Activated T-cell treated with anti-CD3 and anti-CD28 coated beads for 4 hours (primary cell): ENCODE results near the gene SOX13.

Source experiments
- DNase-seq: peaks from one replicate; pipeline ENCODE4 v3.0.0-alpha.2; 2020

Gene SOX13

DNA sequence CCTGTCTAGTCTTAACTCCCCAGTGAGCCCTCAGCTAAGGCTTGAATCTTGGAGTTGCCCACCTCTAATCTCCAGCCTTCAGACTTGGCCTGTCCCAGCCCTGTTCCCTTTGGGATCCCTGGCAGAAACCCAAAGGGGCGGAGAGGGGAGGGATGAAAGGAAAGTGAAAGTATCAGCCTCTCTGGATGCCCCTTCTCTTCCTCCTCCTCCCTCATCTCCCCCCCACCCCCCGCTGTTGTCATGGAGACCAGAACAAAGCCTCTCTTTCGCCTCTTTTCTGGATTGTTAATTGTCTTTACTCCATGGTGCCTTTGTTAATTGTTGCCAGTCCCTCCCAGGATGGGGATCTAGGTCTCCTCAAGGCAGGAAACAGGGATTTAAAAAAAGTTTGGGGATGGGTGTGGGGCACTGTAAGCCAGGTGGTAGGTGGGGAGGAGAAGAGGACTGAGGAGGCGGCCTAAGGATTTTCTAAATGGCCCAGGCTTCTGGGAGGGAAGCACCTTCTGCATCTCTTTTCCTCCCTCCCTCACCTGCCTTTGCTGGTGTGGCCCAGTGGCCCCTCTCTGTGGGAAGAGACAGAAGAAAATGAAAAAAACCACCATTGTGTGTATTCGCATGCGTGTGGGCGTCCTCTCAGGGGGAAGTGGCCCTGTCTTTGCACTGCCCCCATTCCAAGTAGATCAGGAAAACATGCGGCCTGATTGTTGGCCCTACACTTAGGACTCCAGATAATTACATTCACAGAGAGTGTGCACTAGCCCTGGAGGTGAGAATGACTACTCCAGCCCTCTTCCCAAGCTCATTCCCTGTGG, 7.5 kb upstream of the SOX13 start:
- DNase-seq, result no peak

GRCh38 chr1:204065986-204066300, 7.0 kb upstream of the SOX13 start:
- DNase-seq, result no peak

DNA sequence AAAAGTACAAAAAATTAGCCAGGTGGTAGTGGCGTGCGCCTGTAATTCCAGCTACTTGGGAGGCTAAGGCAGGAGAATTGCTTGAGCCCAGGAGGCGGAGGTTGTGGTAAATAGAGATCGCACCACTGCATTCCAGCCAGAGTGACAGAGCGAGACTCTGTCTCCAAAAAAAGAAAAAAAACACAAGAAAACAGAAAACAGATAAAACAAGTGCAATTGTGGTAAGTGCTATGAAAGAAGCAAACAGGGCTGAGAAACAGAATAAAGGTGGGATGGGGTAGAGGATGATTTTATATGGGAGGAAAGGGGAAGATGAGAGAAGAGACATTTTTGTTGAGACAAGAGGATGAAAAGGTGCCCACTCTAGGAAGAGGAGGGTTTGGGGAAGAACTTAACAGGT, 5.0 kb upstream of the SOX13 start:
- no peak for DNase-seq

DNA sequence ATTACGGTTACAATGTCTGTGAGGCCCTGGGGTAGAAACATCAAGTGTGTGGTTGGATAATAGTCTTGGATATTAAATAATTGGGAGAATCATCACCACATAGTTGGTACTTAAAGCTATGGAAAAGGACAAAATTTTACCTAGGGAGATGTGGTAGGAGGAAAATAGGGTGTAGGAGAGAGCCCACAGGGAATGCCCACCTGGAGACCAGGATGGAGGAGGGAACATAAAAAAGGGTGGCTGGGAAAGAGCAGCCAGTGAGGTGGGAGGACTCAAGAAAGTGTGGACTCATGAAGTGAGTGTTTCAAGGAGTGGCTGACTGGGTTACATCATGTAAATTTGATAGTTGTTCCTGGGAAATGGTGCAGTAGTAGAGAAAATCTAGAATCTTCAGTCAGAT, 3.0 kb upstream of the SOX13 start:
- DNase-seq, result no peak

- DNase-seq, result no peak
These were observed 2.0 kb upstream of the SOX13 start for GRCh38 chr1:204070895-204071294.

- no peak for DNase-seq
These were observed 940 bp downstream of the SOX13 start for GRCh38 chr1:204073837-204074273.

DNA sequence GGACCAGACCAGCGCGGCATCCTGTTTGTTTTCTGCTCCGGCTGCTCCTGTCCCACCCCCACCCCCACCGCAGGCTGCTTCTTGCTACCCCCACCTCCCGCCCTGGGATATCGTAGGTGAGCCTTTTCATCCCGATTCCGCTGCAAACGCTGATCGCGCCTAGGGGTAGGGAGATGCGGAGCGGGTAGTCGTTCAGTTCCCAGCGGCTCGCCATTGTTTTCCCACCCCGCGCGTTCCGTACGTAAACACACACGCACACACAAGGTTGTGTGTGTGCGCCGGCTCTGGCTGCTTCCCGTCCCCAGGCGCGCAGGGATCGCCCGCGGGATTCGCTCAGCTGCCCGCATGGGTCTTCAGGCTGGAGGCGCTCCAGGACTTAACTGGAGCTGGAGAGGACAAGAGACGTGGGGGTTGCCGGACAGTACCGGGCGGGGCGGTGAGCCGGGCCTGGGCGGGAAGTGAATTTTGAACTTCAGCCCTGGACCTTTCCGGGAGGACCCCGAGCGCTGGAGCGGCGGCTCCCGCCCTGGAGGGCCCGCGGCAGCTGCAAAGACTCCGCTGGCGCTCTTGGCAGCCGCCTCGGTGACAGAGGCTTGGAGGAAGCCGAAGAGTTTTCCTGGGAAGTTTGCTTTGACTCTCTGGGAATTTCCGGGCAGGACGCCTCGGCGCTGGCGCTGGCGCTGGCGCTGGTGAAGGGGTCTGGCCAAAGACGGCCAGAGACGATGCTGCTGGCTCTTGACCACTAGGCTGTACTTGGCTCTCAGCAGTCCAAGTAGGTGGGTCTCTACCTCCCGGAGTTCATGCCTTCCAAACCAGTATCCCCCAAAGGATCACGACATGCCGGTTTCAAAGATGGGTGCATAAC, 1.6 kb downstream of the SOX13 start:
- DNase-seq, result no peak

DNA sequence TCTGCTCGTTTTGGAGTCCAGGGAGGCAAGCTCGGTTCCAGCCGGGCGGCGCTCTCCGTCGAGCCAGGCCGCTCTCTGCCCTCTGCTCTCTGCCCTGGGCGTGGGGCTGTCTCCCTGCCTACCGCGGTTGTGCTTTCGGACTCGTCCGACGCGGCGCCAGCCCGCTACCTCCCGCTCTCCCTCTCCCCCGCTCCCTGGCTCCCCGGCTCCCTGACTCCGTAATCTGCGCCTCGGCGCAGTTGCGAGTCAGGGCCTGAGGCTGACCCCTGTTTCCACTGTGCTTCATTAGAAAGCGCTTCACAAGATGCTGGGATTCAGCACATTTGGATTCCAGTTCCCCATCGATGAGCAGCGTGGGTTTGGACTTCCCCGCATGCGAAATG, 2.2 kb downstream of the SOX13 start:
- no peak for DNase-seq

DNA sequence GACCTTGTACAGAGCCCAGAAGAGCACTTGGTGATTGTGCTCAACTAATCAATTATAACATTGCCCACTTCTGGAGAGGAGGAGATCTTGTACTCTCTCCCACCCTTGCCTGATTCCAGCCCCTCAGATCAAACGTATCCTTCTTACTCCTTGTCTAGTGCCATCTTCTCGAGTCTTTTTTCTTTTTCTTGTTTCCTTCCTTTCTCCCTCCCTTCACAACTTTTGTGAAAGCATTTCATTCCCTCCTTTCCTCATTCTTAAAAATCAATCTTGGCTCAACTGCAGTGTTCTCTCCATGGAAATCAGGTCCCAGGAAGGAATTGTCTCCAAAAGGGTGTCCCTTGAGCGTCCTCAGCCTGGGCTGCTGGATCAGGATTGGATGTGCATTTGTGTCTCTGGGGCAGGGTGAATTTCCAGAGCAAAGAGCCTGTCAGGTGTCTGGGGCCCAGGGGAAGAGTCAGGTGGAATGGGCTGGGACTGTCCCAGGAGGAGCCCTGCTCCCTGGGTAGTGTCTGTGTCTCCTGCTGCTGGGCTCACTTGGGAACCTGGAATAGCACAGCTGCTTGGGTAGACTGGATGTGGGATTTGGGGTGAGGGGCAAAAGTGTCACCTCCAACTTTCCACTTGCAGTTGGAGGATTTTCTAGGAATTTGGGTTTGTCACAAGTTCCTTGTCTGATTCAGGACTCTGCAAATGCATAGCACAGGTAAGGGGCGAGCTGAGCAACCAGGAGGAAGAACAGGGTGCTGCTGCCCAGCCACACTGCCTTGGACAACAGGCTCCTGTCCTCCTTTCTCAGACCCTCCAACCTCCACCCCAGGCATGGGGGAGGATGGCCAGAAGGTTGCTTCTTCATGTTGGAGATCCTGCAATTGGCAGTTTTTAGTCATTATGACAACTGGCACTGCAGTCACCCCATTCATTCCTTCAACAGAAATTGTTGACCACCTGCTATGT, 3.3 kb downstream of the SOX13 start:
- no peak for DNase-seq

DNA sequence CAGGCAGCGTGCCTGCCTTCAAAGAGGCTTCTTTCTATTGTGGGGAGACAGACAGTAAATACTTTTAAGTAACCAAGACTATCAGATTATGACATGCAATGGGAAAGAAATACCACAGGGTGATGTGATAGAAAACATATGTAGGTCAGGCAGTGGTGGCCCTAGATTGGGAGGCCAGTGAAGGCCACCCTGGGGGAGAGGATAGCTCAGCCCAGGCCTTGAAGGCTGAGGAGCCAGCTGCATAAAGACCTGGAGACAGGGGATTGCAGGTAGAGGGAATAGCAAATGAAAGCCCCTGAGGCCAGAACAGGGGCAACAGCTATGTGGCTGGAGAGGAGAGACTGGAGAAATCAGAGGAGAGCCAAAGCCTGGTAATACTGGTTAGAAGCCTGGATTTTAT, 4.0 kb downstream of the SOX13 start:
- no peak for DNase-seq

DNA sequence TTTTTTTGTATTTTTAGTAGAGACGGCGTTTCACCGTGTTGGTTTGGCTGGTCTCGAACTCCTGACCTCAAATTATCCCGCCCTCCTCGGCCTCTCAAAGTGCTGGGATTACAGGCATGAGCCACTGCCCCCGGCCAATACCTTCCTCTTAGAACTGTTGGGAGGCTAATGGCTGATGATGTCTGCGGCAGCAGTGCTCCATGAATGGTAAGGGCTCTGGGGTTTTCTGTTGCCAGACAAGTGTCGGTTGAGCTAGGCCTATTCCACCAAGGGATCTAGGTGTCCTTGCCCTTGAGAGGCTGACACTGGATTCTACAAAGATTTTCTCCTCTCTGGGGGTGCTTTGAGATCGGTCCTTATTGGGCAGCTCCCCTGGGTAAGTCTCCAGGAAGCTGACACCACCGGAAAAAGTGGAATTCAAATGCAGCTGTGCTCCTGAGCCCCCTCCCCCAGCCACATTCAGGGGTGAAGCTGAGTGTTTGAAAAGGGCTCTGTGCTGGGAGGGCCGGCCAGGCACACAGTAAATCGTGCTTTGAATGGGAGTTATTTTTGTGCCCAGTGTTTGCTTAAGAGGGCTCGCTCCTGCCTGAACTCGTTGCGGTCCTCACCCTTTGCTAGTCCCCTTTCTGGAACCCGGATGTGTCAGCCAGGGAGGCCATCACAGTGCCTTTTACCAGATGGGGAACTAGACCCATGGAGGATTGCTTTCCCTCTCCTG, 5.2 kb downstream of the SOX13 start:
- no peak for DNase-seq

- DNase-seq, result no peak
These were observed 6.7 kb downstream of the SOX13 start for GRCh38 chr1:204079608-204079999.

DNA sequence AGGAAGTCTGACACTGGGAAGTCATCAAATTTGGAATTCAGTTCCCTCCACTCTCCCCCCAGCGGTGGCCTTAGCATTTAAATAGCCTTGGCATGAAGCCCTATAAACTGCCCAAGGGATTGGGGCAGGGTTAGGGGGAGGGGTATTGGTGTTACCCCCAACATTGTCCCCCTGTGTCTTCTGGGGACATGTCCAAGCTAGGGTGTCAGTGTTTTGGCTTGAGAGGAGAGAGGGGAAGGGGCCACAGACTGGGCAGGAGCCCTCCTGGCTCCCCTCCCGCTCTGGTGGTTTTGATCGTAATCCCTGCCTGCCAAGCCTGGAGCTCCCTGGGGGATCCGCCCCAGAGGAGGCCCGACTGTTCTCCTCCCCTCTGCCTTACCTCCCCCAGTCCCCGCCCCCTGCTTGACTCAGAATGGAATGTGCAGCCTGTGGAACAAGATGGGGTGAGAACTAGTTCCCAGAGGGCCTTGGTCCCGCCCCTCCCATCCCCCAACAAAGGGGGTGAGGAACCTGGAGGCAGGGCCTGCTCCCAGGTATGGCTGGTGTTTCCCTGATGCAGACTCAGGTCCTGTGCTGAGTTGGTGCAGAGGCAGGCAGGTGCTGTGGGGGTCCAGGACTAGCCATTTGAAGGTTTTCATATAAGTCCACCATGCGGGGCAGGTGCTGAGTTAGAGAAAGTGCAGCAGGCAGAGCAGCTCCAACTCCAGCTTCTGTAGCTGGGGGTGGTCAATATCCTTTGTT, 7.4 kb downstream of the SOX13 start:
- no peak for DNase-seq

DNA sequence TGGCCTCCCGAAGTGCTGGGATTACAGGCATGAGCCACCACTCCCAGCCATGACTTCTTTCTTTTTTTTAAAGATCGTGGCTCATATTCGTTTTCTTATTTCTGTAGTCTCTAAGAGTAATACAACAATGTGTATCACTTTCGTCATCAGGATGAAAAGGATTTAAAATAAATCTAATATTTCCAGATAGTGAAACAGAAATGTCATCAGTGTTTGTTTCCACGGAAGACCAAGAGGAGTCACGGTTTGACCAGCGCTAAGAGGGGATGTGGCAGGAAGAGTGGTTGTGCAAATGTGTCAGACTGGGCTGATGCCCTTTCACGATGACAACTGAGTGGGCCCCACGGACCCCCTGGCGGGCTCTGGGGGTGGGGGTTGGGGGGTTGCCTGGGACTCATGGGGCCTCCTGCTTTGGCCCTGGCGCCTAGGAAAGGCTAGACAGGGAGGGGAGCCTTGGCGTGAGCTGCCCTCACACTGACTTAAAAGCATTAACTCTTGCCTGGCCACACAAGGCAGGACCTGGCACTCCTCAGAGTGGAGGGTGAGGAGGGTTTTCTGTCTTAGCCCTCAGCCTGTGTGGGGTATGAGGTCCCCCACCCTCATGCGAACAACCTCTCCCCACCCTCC, 8.4 kb downstream of the SOX13 start:
- DNase-seq, result no peak

DNA sequence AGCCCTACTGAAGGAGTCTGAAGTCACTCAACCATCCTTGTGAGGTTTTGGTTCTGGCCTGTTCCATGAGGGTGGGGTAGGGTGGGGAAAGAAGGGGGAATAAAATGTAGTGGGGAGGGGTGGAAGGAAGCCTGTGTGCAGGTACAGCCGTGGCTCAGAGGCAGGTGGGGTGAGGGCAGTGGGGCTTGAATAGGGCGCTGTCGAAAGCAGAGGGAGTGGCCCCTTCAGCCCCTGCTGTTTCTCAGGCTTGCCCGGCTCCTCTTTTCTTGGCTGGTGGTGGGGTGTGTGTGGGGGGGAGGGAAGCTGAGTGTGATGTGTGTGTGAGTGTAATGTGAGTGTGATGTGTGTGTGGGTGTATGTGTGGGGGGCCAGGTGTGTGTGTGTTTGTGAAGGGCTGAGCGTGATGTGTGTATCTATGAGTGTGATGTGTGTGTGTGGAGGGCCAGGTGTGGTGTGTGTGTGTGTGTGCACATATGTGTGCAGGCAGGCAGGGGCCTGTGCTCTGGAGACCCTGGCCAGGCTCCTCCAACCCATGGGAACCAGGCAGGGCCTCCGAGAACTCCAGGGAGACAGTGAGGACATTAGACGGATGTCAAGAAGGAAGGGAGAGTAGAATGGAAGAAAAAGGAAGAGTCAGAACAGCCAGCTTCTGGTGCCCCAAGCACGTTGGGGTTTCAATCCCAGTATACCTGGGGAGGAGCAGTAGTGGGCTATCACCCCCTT, 9.0 kb downstream of the SOX13 start:
- no peak for DNase-seq

GRCh38 chr1:204083491-204083890, 10.6 kb downstream of the SOX13 start:
- no peak for DNase-seq

DNA sequence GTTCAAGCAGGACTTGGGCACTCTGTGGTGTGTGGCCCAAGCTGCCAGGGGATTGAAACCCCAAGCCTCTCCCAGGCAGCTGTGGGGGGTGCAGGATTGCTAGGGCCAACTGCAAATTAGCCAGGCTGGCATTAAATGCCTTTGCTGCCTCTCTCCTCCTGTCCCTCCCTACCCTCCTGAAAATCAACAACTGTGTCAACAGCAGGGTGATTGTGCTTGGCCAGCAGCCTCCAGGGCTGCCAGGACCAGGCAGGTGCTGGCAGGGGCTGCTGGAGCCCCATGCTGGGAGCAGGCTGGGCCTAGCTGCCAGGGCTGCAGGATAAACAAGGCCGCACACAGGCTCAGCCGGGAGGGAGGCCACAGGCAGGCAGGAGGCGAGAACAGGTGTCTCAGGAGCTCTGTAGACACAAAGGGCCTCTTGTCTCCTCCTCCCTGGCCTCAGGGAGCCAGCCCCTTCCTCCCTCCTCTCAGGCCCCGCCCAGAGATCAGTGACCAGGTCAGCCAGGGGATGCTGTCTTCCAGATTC, 11.4 kb downstream of the SOX13 start:
- DNase-seq, result no peak

- no peak for DNase-seq
These were observed 13.0 kb downstream of the SOX13 start for GRCh38 chr1:204085876-204086275.

- no peak for DNase-seq
These were observed 14.4 kb downstream of the SOX13 start for GRCh38 chr1:204087181-204087892.
